ENCODE measurements around the gene ZCCHC7. TPM values are rescaled to one million over a fixed set of nuclear protein-coding genes. Genes with fewer than 3 reads are reported as not detected.

ZCCHC7 gene
- total and polyA plus RNA-seq, 9 of the 15 experiments (the other 6 are each of a cell fraction or from before 2014, with no cell fraction given) = 34.1 to 68.9 (median 48.8) TPM

GRCh38 chr9:37251452-37251851 lies 131.1 kb downstream of the ZCCHC7 start:
- POLR2A ChIA-PET = interaction anchor here (1.1 kb wide), 1 partner anchor 131 kb away, joined by 4 read pairs; no protein-coding TSS in a partner anchor
- CTCF ChIA-PET (ENCODE audit: low intra/inter-chr PET ratio) = no interaction called here
- Histone ChIP-seq H3K9ac (ENCODE audit: insufficient read depth in 1 of 2, low read depth in 2 of 2, low read length in 2 of 2) (no peak overlapping the region), H3K79me2 (ENCODE audit: control insufficient read depth, insufficient read depth, low read length) (peaks cover 64% of the 10 kb centered on the region), H3K36me3 (ENCODE audit: control insufficient read depth, insufficient read depth, low read length) (peaks cover 53% of the 10 kb centered on the region), H3K4me1 (replicated peaks in 1 of 2; ENCODE audit: control insufficient read depth in 2 of 2, insufficient read depth in 2 of 2, low read length in 2 of 2) (peaks cover 5 to 25% of the 10 kb centered on the region in 2 experiments; a peak in 4 of 5 replicates), H3K9me3 (replicated peaks; ENCODE audit: control insufficient read depth, insufficient read depth, low read depth, low read length) (no peaks in the 10 kb centered on the region; the same call in 1 of the 2 replicates), H3K27ac (ENCODE audit: extremely low read depth, low read depth, low read length) (no peak overlapping the region; the same call in 2 of the 3 replicates), H4K20me1 (replicated peaks; ENCODE audit: control insufficient read depth, insufficient read depth, low read length) (no peaks in the 10 kb centered on the region), H2AFZ (ENCODE audit: low read depth, low read length) (no peak overlapping the region), H3K27me3 (ENCODE audit: control insufficient read depth in 2 of 2, insufficient read depth in 2 of 2, low read length in 2 of 2) (no peaks in the 10 kb centered on the region), H3K4me3 (no peak overlapping the region), H3K4me2 (ENCODE audit: insufficient read depth, low read length) (no peak overlapping the region), H3K9me1 (ENCODE audit: control insufficient read depth, insufficient read depth, low read length) (no peaks in the 10 kb centered on the region)
- ATAC-seq (no peak), FAIRE-seq (no peak), DNase-seq (ENCODE audit: extremely low read depth in 1 of 4, low spot score in 3 of 4) (no peak)
- 96% methylated on average over 6 of the region's 6 CpGs for WGBS (ENCODE audit: insufficient coverage, low coverage, missing lambda C conversion rate)
- BruUV-seq (replicated peaks) = no TSS peak
- in situ Hi-C loops (cut with MboI) (no loop called here), intact Hi-C loops (cut with micrococcal nuclease) (no loop called here)
- TF ChIP-seq STAT6 (CRISPR knock-in tag; IDR thresholded peaks at IDR 0.05) = no peak
- no peak for TF ChIP-seq CCNT2 (IDR thresholded peaks at IDR 0.05; ENCODE audit: borderline replicate concordance, extremely low read depth, insufficient read length, low read depth, low read length)
- no peak for TF ChIP-seq ZNF253 (CRISPR knock-in tag; conservative IDR thresholded peaks at IDR 0.05)
- no peak for TF ChIP-seq NR0B1 (IDR thresholded peaks at IDR 0.05; ENCODE audit: partially characterized antibody)
- TF ChIP-seq PHF8 (IDR thresholded peaks at IDR 0.05; ENCODE audit: borderline replicate concordance, low read length) = no peak
- TF ChIP-seq ZFP91 (CRISPR knock-in tag; IDR thresholded peaks at IDR 0.05) = no peak
- no peak for TF ChIP-seq CHD2 (IDR thresholded peaks at IDR 0.05; ENCODE audit: low read depth, low read length)
- no peak for TF ChIP-seq RCOR1 (IDR thresholded peaks at IDR 0.05; ENCODE audit: borderline replicate concordance in 1 of 2, low read depth in 2 of 2, low read length in 2 of 2)
- TF ChIP-seq TCF15 (CRISPR knock-in tag; IDR thresholded peaks at IDR 0.05) = no peak
- TF ChIP-seq KHSRP (IDR thresholded peaks at IDR 0.05) = no peak
- TF ChIP-seq CLOCK (CRISPR knock-in tag; IDR thresholded peaks at IDR 0.05; ENCODE audit: borderline replicate concordance) = no peak
- no peak for TF ChIP-seq SNIP1 (IDR thresholded peaks at IDR 0.05; ENCODE audit: low read depth)
- TF ChIP-seq ZKSCAN1 (IDR thresholded peaks at IDR 0.05; ENCODE audit: low read depth, low read length) = no peak
- no peak for TF ChIP-seq STAT5A (IDR thresholded peaks at IDR 0.05; ENCODE audit: borderline replicate concordance, low read length)
